DND-41 (cell line): ENCODE measurements around the gene EPHB2.

Experiments
- ATAC-seq: fragments of 200-7000 bp; cut with Tn5 transposase; 3 replicates; pipeline ENCODE4 v1.9.1; 2021; ENCODE audit warnings: low read depth; ENCODE audit not compliant: insufficient read depth
- DNase-seq: peaks from one replicate; pipeline ENCODE4 v3.0.0-alpha.2; 2020
- H2AFZ ChIP-seq: 2 replicates; pipeline ENCODE4 v1.6.0; 2012; ENCODE audit warnings: low read depth, low read length
- H3K27ac ChIP-seq: 2 replicates; pipeline ENCODE4 v1.5.1; 2012; ENCODE audit warnings: low read length, inconsistent platforms
- H3K27me3 ChIP-seq: fragments of 200-600 bp; sonication (generic); 2 replicates; pipeline ENCODE4 v1.6.0; 2012; ENCODE audit warnings: low read length, mild to moderate bottlenecking, inconsistent platforms; ENCODE audit not compliant: insufficient read depth, poor library complexity
- H3K36me3 ChIP-seq: 2 replicates; pipeline ENCODE4 v1.5.1; 2012; ENCODE audit warnings: low read length, inconsistent platforms; ENCODE audit not compliant: insufficient read depth
- H3K4me1 ChIP-seq: 2 replicates; pipeline ENCODE4 v1.5.1; 2012; ENCODE audit warnings: mild to moderate bottlenecking, low read length; ENCODE audit not compliant: insufficient read depth
- H3K4me2 ChIP-seq: 2 replicates; pipeline ENCODE4 v1.6.0; 2012; ENCODE audit warnings: mild to moderate bottlenecking, moderate library complexity, low read length, inconsistent platforms; ENCODE audit not compliant: insufficient read depth
- H3K4me3 ChIP-seq, 2 experiments: fragments of 200-600 bp in 1 of 2; shearing (Covaris generic) in 1 of 2; 2 replicates each; pipeline ENCODE4 v1.5.1; 2012 to 2016; ENCODE audit warnings: inconsistent platforms in 2 of 2, low read length in 2 of 2, mild to moderate bottlenecking in 2 of 2, low read depth in 1 of 2, moderate library complexity in 1 of 2
- H3K79me2 ChIP-seq: 2 replicates; pipeline ENCODE4 v1.6.0; 2012; ENCODE audit warnings: low read length, inconsistent platforms; ENCODE audit not compliant: insufficient read depth
- H3K9ac ChIP-seq: 2 replicates; pipeline ENCODE4 v1.6.0; 2012; ENCODE audit warnings: low read depth, mild to moderate bottlenecking, inconsistent platforms, low read length, moderate library complexity
- H3K9me3 ChIP-seq: 2 replicates; pipeline ENCODE4 v1.5.1; 2012; ENCODE audit warnings: low read length, moderate library complexity, mild to moderate bottlenecking, inconsistent platforms; ENCODE audit not compliant: insufficient read depth, severe bottlenecking
- H4K20me1 ChIP-seq: 2 replicates; pipeline ENCODE4 v1.6.0; 2012; ENCODE audit warnings: low read length; ENCODE audit not compliant: insufficient read depth
- CTCF ChIP-seq: IDR thresholded peaks from 2 replicates; pipeline ENCODE4 v1.5.1; 2012; ENCODE audit warnings: borderline replicate concordance, low read length, moderate library complexity, mild to moderate bottlenecking; ENCODE audit not compliant: poor library complexity, severe bottlenecking; ENCODE audit errors: extremely low read depth
- EZH2 ChIP-seq: IDR thresholded peaks from 3 replicates; pipeline ENCODE4 v1.6.1; 2012; ENCODE audit warnings: borderline replicate concordance, low read depth, mild to moderate bottlenecking, moderate library complexity, low read length, inconsistent platforms; ENCODE audit not compliant: severe bottlenecking

Gene EPHB2

GRCh38 chr1:22808676-22809483 is 98.2 kb downstream of the EPHB2 start:
- no peak overlapping the region for H2AFZ ChIP-seq
- ATAC-seq (no peak), DNase-seq (no peak)
- H4K20me1 ChIP-seq = peaks cover 14% of the 10 kb centered on the region
- no peak overlapping the region for H3K27ac ChIP-seq
- no peaks in the 10 kb centered on the region for H3K9me3 ChIP-seq
- no peaks in the 10 kb centered on the region for H3K36me3 ChIP-seq
- TF ChIP-seq EZH2 = no peak
- no peak for TF ChIP-seq CTCF
- H3K9ac ChIP-seq = no peak overlapping the region
- H3K79me2 ChIP-seq = no peaks in the 10 kb centered on the region
- H3K4me3 ChIP-seq = no peak overlapping the region
- no peak overlapping the region for H3K4me2 ChIP-seq
- H3K27me3 ChIP-seq = peaks cover 6% of the 10 kb centered on the region
- H3K4me1 ChIP-seq = no peaks in the 10 kb centered on the region

GRCh38 chr1:22809783-22810182 is 99.1 kb downstream of the EPHB2 start:
- Histone ChIP-seq H3K79me2 (no peaks in the 10 kb centered on the region), H3K27me3 (peaks cover 6% of the 10 kb centered on the region), H3K9me3 (no peaks in the 10 kb centered on the region), H3K9ac (no peak overlapping the region), H3K4me3 (no peak overlapping the region), H2AFZ (no peak overlapping the region), H3K27ac (no peak overlapping the region), H3K4me2 (no peak overlapping the region), H3K36me3 (no peaks in the 10 kb centered on the region), H4K20me1 (peaks cover 14% of the 10 kb centered on the region), H3K4me1 (no peaks in the 10 kb centered on the region)
- ATAC-seq = no peak
- DNase-seq = no peak
- no peak for TF ChIP-seq EZH2
- no peak for TF ChIP-seq CTCF

GRCh38 chr1:22810378-22810777 is 99.7 kb downstream of the EPHB2 start:
- Histone ChIP-seq H2AFZ (no peak overlapping the region), H3K79me2 (no peaks in the 10 kb centered on the region), H4K20me1 (peaks cover 10% of the 10 kb centered on the region), H3K4me2 (no peak overlapping the region), H3K27me3 (peaks cover 6% of the 10 kb centered on the region), H3K9ac (no peak overlapping the region), H3K27ac (no peak overlapping the region), H3K36me3 (no peaks in the 10 kb centered on the region), H3K4me1 (no peaks in the 10 kb centered on the region), H3K9me3 (no peaks in the 10 kb centered on the region), H3K4me3 (no peak overlapping the region)
- ATAC-seq = no peak
- TF ChIP-seq EZH2 = no peak
- no peak for DNase-seq

GRCh38 chr1:22812092-22812880 is 101.6 kb downstream of the EPHB2 start:
- no peak for ATAC-seq
- no peak for DNase-seq
- Histone ChIP-seq H3K27me3 (peaks cover 6% of the 10 kb centered on the region), H3K36me3 (no peaks in the 10 kb centered on the region), H4K20me1 (peaks cover 6% of the 10 kb centered on the region; the same call in 1 of the 2 replicates), H3K9me3 (no peaks in the 10 kb centered on the region), H3K27ac (no peak overlapping the region), H3K9ac (no peak overlapping the region), H3K4me3 (no peak overlapping the region), H3K79me2 (no peaks in the 10 kb centered on the region), H3K4me1 (no peaks in the 10 kb centered on the region), H2AFZ (no peak overlapping the region), H3K4me2 (no peak overlapping the region)
- TF ChIP-seq CTCF (no peak), EZH2 (no peak)
